GM19324 (cell line): ENCODE data around the gene KRTAP10-1.

Experiments
- ATAC-seq: cut with Tn5 transposase; IDR thresholded peaks from one replicate; pipeline ENCODE4 v1.9.1; 2021; ENCODE audit warnings: mild to moderate bottlenecking, moderate library complexity; ENCODE audit not compliant: unreplicated experiment, low FRiP score

The KRTAP10-1 gene

DNA sequence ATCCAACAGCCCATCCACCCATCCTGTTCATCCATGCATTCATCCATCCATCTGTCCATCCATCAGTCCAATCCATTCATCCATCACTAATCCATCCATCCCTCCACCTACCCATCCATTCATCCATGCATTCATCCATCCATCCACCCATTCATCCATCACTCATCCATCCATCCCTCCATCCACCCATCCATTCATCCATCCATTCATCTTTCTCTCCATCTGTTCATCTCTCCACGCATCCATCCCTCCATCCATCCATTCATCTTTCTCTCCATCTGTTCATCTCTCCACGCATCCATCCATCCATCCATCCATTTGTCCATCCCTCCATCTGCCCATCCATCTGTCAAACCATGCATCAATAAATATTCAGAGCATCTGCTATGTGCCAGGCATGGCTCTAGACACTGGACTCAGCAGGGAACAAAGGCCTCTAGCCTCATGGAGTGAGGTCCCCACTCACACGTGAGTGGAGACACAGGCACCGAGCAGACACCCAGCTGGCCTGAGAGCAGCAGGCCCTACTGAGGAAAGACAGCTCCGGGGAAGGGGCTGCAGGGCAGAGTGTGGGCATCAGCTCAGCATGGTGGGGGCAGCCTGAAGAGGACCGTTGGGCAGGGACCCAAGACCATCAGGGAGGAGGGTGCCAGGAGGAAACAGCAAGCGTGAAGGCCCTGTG is 9.6 kb downstream of the KRTAP10-1 start:
- ATAC-seq = no peak

DNA sequence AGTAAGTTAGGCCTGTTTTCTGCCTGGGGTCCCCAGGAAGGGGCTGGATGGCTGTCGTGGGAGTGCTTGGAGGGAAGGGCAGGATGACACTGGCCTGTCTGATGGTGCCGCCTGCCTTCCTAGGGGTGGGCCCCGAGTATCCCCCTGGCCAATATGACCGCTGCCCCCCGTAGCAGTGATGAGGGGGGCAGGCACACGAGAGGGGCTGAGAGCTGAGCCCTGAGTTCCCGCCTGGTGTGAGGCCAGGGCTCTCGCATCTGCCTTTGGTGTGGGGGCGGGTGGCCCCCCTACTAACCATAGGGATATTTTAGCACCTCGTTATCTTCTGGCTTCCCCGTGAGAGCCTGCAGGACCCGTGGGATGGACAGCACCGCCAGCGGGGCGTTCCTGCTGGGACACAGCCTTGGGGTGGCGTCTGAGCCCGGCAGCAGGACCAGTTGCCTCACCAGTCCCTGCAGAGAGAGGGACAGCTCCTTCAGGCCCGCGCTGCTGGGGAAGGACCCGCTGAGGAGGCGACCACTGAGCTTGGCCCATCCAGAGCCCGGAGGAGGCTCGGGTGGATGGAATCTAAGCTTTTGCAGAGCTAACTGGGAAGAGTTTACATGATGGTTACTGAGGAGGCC is 10.4 kb downstream of the KRTAP10-1 start:
- no peak for ATAC-seq

DNA sequence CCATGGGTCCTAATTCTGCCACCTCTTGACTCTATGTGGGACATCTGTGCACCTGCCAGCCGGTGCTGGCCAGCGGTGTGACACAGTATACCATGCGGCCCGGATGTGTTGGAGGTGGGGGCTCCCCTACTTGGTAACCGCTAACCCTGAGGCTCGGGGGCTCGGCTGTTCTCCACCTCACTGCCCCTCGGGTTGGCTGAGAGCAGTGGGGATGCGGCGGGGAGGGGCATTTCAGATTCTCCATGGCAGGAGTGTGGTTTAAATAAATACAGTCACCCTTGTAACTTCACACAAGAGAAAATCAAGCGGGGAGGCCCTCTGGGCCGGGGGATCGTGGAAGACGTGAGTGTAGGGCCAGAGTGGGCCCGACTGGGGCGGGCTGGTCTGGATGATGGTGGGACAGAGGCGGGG is 11.0 kb downstream of the KRTAP10-1 start:
- ATAC-seq = no peak

DNA sequence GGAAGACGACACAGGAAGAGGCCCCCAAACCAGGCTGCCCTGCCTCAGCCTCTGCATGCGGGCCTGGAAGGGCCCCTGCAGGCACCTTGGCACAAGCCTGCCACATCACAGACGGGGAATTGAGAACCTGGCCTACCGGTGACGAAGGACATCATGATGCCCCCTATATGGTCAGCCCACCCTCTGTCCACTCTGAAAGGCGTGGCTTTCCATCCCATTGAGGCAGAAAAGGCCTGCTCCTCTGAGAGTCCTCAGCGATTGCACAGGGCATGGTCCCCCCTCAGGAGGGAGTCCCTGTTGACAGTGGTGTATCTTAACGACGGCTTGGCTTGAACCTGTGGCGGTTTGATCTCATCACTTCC is 11.4 kb downstream of the KRTAP10-1 start:
- no peak for ATAC-seq

DNA sequence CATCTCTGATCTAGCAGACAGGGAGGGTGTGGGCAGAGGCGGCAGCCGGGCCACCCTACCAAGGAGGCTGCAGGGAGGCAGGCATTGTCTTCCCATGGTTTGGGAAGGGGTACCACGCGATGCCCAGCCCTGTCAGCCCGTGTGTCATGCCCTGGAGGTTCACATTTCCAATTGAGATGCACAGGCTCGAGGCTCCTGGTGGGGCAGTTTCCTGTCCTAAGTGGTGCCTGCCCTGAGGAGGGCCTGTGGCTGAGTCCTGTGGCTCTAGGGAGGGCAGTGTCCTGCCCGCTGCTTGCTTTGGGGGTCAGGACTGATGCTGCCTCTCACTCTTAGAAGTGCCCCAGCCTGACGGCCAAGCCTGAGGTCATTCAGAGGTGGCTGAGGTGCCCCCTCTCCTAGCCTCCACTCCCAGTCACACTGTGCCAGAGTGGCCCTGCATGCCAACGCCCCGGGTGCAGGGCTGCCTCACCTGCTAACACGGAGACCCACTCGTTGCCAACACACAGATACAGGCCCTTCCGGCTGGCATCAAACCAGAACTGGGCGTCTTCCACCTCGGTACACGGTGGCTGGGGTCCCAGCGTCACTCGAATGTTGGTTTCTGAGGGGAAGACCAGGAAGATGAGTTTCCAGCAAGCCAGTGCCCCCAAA is 11.9 kb downstream of the KRTAP10-1 start:
- no peak for ATAC-seq

DNA sequence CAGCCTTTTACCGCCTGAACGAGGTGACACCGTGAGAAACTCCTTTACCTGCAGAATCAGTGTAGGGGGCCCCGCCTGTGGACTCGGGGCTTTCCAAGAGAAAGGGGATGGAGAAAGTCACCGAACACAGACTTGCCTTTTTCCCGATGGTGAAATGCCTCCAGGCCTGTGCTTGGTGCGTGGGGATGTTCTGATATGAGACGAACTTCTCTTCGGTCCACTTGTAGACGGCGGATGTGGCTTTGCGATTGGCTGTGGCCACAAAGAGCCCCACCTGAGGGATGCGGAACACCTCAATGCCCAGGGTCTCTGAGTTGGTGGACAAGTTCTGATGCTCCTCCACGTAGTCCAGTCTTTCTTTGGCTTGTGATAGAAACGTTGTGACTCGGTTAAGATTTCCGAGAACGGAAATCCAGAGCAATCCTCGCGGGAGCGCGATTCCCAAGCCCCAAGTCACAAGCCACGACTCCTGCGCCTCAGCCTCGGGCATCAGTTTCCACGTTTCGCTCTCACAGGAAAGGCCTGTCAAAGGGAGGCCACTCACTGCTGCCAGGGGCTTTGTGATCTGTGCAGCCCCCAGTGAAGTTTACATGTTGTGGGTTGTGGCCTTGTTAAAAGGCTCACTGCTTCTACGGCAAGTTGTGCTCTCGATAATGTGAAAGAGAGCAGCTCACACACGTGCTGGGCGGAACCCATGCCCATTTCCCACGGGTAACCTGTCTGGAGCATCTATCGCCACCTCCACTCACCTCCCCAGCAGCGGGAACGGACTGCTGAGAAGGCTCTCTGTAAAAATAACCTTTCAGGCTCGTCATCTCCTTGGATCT is 12.6 kb downstream of the KRTAP10-1 start:
- no peak for ATAC-seq

DNA sequence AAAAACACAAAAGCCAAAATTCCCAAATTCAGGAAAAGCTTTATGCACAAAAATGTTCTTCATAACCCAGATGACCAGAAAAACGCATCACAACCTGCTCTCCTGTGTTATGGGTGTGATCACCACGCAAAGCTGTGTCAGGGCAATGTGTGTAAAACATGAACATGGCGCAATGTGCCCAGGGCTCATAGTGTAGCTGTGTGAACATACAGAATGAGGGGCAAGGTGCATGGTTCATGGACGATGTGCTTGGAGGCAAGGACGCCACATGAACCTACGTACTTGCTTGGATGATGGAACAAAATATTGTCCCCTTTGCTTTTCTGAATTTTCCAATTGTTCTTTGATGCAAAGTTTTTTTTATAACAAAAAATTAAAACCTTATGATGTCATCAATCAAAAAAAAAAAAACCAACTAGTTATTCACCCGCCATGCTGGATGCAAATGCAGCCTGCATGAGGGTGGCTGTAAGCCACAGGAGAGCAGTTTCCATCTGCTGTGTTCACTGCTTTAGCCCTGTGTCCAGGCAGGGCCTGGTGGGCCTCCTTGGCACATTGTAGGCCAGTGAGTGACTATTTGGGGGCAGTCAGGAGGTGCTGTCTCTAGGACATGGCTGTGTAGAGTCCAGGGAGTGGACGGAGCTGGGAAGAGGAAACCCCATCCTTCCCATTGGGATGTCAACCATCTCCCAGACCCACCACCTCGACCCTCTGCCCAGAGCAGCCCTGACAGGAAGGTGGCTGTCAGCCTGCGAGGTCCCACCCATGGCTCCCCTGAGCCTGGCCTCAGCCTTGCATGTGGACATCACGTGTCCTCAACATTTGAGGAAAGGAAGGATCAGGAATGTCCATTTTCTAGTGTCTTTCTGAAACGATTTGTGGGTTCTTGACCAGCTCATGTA is 13.6 kb downstream of the KRTAP10-1 start:
- no peak for ATAC-seq

DNA sequence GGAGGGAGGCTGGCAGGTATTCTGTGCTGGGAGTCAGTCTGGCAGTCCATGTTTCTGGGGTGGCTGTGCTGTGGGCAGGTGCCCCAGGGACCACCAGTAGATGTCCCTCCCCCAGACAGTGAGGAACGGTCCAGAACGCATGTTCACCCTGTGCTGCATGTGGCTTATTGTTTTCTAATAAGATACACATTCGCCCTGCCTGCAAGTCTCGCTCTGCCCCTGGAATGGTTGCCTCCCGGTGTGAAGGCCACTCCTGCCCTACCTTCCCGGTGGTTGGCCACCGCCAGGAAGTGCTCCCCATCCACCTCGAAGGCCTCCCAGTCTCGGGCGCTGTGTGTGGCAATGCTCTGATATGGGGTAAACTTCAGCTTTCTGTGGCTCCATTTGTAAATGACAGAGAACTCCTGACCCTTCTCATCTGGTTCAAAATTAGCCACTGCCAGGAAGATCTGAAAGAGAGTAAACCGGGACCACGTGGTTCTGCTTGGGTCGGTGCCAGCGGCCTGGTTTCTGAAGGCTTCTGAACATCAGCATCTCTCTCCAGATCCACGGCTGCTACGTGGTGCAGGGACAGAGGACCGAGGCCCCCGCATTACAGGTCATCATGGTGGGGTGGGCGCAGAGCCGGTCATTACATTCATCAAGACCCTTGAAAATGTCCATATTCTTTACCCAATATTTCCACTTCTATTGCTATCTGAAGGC is 14.5 kb downstream of the KRTAP10-1 start:
- no peak for ATAC-seq

DNA sequence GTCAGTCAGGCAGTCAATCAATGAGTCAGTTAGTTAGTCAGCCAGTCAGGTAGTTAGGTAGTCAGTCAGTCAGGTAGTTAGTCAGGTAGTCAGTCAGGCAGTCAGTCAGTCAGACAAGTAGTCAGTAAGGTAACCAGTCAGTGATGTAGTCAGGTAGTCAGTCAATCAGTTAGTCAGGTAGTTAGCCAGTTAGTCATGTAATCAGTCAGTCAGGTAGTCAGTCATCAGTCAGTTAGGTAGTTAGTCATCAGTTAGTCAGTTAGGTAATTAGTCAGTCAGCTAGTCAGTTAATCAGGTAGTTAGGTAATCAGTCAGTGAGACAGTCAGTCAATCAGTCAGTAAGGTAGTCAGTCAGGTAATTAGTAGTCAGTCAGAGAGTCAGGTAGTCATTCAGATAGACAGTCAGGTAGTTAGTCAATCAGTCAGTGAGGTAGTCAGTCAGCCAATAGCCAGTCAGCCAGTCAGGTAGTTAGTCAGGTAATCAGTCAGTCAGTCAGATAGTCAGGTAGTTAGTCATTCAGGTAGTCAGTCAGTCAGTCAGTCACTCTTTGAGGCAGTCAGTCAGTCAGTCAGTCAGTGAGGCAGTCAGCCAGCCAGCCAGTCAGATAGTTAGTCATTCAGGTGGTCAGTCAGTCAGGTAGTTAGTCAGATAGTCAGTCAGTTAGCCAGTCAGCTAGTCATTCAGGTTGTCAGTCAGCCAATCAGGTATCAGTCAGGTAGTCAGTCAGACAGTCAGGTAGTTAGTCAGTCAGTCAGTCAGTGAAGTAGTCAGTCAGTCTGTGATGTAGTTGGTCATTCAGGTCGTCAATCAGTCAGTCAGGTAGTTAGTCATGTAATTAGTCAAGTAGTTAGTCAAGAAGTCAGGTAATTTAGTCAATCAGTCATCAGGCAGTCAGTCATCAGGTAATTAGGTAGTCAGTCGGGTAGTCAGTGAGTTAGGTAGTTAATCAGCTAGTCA is 15.3 kb downstream of the KRTAP10-1 start:
- no peak for ATAC-seq

DNA sequence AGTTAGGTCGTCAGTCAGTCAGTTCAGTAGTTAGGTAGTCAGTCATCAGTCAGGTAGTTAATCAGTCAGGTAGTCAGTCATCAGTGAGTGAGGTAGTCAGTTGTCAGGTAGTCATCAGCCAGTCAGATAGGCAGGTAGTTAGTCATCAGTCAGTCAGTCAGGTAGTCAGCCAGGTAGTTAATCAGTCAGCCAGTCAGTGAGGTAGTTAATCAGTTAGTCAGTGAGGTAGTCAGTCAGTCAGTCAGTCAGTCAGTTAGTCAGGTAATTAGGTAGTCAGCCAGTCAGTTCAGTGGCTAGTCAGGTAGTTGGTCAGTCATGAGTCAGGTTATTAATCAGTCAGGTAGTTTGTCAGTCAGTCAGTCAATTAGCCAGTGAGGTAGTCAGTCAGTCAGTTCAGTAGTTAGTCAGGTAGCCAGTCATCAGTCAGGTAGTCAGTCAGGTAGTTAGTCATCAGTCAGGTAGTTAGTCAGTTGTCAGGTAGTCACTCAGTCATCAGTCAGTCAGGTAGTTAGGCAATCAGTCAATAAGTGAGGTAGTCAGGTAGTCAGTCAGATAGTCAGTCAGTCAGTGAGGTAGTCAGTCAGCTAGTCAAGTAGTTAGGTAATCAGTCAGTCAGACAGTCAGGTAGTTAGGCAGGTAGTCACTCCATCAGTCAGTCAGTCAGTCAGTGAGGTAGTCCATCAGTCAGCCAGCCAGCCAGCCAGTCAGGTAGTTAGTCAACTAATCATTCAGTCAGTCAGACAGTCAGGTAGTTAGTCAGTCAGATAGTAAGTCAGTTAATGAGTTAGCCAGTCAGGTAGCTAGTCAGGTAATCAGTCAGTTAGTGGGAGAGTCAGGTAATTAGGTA is 16.2 kb downstream of the KRTAP10-1 start:
- no peak for ATAC-seq

DNA sequence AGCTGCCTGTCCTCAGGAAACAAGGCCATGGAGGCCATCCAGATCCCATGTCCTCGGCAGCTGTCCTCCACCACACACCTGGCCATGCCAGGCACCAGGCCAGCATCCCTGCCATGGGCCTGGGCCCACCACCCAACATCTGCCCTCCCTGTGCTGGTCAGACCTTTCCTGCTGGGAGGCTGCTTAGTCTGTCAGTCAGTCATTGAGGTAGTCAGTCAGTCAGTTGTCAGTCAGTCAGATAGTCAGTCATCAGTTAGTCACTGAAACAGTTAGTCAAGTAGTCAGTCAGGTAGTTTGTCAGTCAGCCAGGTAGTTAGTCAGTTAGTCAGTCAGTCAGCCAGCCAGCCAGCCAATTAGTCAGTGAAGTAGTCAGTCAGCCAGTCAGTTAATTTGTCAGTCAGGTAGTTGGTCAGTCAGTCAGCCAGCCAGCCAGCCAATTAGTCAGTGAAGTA is 17.2 kb downstream of the KRTAP10-1 start:
- no peak for ATAC-seq

DNA sequence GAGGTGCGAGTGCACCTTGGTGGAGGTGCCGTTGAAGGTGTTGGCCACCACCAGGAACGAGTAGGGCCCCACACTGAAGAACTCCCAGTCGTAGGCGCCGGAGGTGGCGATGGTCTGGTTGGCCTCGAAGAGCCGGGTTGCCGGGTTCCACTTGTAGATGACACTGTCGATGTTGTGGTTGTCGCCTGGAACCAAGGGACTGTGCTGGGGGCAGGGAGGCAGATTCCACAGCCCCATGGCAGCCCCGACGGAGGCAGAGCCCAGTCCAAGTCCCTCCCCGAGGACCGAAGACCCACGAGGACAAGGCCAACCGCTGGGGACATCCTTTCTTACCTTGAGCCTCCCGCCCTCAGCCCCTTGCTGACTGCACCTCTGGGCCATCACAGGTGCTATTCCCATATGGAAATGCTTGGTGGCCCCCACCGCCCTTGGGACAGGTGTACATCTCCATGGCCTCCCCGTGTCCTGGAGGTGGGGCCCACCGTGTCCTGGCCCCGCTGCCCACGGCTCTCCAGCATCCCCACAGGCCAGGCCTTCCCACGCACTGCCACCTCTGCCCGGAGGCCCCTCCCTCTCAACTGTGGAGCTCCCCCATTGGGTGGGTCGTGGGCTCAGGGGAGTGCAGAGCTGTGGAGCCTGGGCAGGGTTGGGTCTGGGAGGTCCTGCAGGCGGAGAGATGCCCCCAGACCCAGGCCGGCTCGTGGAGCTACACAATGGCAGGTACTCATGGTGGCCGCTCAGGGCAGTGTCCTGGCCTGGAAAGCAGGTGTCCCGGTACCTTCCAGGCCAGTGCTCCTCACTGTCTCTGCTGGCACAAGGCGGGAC is 17.9 kb downstream of the KRTAP10-1 start:
- no peak for ATAC-seq

DNA sequence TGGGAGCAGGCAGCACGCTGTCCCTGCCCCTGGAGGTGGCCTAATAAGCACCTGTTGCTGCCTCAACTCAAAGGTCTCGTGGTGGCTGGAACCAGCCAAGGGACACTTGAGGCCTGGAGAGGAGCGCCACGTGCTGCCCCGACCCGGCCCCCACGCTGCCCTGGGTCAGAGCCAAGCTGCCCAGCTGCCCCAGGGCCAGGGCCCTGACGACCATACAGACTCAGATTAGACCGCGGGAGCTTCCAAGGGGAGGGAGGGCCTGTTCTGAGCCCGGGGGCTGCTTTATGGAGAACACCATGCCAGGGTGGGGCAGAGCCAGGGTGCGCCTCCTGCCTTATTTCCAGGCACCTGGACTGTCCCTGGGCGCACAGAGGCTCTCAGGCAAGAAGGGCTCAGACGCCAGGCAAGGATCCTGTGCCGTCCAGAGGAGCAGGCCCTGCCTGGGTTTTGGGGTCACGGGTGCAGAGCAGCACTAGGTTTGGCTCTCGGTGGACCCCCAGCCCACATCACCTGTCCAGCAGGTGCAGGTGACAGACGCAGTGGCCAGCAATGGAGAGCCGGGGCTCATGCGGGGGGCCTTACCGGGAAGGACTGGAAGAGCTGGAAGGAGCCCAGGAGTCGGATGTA is 18.6 kb downstream of the KRTAP10-1 start:
- ATAC-seq = no peak

DNA sequence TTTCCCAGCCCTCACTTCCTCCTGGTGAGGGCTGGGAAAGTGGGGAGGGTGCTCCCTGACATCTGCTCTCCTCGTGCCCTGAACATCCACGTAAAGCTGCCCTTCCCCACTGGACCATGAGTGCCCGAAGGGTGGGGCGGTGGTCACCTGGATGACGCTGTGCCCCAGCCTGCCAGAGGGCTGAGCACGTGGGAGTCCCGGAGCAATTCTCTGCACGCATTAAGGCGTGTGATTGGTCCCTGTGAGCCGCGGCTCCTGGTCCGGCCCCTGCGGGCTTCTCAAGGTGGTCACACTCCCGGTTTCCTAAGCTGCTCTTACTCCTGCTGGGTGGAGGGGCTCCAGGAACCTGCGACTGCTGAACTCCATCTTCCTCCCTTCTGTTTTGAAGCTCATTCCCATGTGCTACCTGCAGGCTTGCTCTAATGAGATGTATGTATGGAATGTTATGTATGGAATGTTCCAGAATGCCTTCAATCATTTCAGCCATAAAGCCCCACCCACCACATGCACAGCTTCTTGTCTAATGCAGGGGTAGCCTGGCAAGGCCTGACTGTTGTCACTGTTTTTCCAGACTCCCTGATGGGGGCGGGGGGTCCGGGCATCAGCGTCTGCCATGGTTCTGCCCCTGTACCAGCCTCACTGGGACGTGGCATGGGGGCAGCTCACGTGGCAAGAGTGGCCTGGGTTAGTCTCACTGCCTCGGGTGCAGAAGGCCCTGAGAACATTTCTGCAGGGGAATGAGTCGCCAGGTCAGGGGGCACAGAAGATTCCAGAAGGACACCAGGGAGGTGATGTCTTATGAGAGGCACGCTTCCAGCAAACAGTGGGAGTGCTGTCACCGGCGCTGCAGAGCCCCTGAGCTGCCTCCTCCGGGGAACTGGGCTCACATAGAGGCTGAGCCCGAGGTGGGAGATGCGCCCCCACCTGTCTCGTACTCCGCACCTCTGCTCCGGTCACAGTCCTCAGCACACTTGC is 19.4 kb downstream of the KRTAP10-1 start:
- no peak for ATAC-seq
